ENCODE data around the gene NBAS. TPM values are rescaled to one million over a fixed set of nuclear protein-coding genes. Genes with fewer than 3 reads are reported as not detected.

The NBAS gene
- total and polyA plus RNA-seq, 2 of the 4 experiments (the other 2 are of a cell fraction), result 22.3 to 105 TPM

DNA sequence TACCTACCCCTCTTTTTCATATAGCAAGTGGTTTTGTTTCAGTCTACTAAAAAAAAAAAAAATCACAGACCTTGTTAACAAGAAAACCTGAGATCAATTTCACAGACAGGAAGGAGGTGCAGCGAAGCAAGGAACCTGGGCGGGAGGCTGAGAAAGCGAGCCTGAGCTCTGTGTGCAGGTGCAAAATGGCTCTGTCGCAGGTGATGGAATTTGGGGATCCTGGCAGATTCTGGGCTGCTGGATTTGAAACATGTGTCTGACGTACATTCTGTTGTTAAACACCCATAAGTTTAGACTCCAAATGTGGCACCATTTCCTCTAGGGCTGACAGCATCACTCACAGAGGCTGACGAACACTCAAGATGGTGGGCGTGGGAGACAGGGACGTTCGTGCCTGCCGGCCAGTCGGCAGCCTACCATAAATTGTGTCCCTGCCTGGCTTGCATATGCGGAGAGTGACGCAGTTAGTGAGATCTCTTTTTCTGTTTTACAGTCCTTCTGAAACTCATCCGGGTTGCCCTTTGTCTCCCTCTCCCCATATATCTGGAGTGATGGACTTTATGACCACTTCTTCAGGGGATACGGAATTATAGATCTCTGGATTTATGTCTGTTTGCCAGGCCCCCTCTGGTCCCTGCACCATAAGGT, 21.7 kb upstream of the NBAS start:
- intact Hi-C loops (cut with micrococcal nuclease), result no loop called here
- peaks cover 3% of the 10 kb centered on the region; the same call in 1 of the 2 replicates for H3K27me3 ChIP-seq (ENCODE audit: control insufficient read depth, insufficient read depth, low read length)
- H2AFZ ChIP-seq (replicated peaks; ENCODE audit: low read length, poor library complexity), result no peak overlapping the region
- H2AK5ac ChIP-seq (ENCODE audit: low read depth, low read length), result no peak overlapping the region
- no peak overlapping the region for H2BK120ac ChIP-seq (ENCODE audit: low read depth, low read length)
- H3K9me3 ChIP-seq (ENCODE audit: control insufficient read depth, insufficient read depth, low read length), result no peaks in the 10 kb centered on the region
- ATAC-seq (ENCODE audit: low read depth), result no peak
- H2BK5ac ChIP-seq (ENCODE audit: low read depth, low read length, poor library complexity, severe bottlenecking), result no peak overlapping the region
- H3K4ac ChIP-seq (ENCODE audit: low read depth, low read length), result no peak overlapping the region
- H3K4me1 ChIP-seq (ENCODE audit: control insufficient read depth, insufficient read depth, low read length), result no peaks in the 10 kb centered on the region
- H3K4me3 ChIP-seq (ENCODE audit: insufficient read depth, low read depth, low read length), result no peak overlapping the region
- no peak overlapping the region for H3K9ac ChIP-seq (ENCODE audit: low read depth, low read length)
- dilution Hi-C loops (cut with HindIII; ENCODE audit: low sequenced_read_pairs, unreplicated experiment), result no loop called here
- no peak overlapping the region for H3K4me2 ChIP-seq (ENCODE audit: low read depth, low read length)
- ChIA-PET POLR2A (ENCODE audit: unreplicated experiment) (no interaction called here), CTCF (no interaction called here)
- no peak overlapping the region for H3K56ac ChIP-seq (ENCODE audit: extremely low read depth, insufficient read depth, low read length)
- H2BK15ac ChIP-seq (ENCODE audit: low read depth, low read length), result no peak overlapping the region
- H4K91ac ChIP-seq (ENCODE audit: insufficient read depth, low read depth, low read length), result no peak overlapping the region
- no peak overlapping the region for H3K23ac ChIP-seq (ENCODE audit: low read depth, low read length)
- H3K18ac ChIP-seq (ENCODE audit: low read depth, low read length), result no peak overlapping the region
- H4K5ac ChIP-seq (ENCODE audit: low read depth, low read length), result no peak overlapping the region
- H4K8ac ChIP-seq (ENCODE audit: low read depth in 2 of 2, low read length in 2 of 2), result no peak overlapping the region
- no CpG with 5 or more reads among the region's 15 CpGs for WGBS, 2 experiments (ENCODE audit: extremely low coverage in 2 of 2, insufficient read length in 1 of 2)
- no peak overlapping the region for H2AK9ac ChIP-seq (replicated peaks; ENCODE audit: low read depth, low read length, poor library complexity)
- H3K14ac ChIP-seq (replicated peaks; ENCODE audit: low read depth, low read length), result no peak overlapping the region
- no peak overlapping the region for H3K27ac ChIP-seq (ENCODE audit: insufficient read depth, low read length)
- TF ChIP-seq FOS (IDR thresholded peaks at IDR 0.05; ENCODE audit: low read depth, low read length) (no peak), SMC3 (IDR thresholded peaks at IDR 0.05; ENCODE audit: low read depth, low read length) (no peak), RAD21 (IDR thresholded peaks at IDR 0.05; ENCODE audit: low read length) (no peak), MXI1 (IDR thresholded peaks at IDR 0.05; ENCODE audit: borderline replicate concordance, low read depth, low read length) (no peak), MAFK (IDR thresholded peaks at IDR 0.05; ENCODE audit: low read depth, low read length) (no peak), CHD1 (IDR thresholded peaks at IDR 0.05; ENCODE audit: low read depth, low read length) (no peak), RCOR1 (IDR thresholded peaks at IDR 0.05; ENCODE audit: insufficient replicate concordance, low read length) (no peak), RFX5 (IDR thresholded peaks at IDR 0.05; ENCODE audit: low read depth, low read length) (no peak), NFE2L2 (IDR thresholded peaks at IDR 0.05; ENCODE audit: low read depth, low read length) (no peak), USF2 (IDR thresholded peaks at IDR 0.05; ENCODE audit: low read depth, low read length) (no peak), BHLHE40 (IDR thresholded peaks at IDR 0.05; ENCODE audit: low read depth, low read length) (no peak), POLR2A (IDR thresholded peaks at IDR 0.05; ENCODE audit: low read depth, low read length) (no peak), MAZ (IDR thresholded peaks at IDR 0.05; ENCODE audit: borderline replicate concordance, low read depth, low read length) (no peak), CEBPB (IDR thresholded peaks at IDR 0.05; ENCODE audit: low read depth, low read length) (no peak)
- TF ChIP-seq, protein P1, sequence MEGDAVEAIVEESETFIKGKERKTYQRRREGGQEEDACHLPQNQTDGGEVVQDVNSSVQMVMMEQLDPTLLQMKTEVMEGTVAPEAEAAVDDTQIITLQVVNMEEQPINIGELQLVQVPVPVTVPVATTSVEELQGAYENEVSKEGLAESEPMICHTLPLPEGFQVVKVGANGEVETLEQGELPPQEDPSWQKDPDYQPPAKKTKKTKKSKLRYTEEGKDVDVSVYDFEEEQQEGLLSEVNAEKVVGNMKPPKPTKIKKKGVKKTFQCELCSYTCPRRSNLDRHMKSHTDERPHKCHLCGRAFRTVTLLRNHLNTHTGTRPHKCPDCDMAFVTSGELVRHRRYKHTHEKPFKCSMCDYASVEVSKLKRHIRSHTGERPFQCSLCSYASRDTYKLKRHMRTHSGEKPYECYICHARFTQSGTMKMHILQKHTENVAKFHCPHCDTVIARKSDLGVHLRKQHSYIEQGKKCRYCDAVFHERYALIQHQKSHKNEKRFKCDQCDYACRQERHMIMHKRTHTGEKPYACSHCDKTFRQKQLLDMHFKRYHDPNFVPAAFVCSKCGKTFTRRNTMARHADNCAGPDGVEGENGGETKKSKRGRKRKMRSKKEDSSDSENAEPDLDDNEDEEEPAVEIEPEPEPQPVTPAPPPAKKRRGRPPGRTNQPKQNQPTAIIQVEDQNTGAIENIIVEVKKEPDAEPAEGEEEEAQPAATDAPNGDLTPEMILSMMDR (conservative IDR thresholded peaks at IDR 0.05; ENCODE audit: low read depth, low read length), result no peak
- TF ChIP-seq, protein P2, sequence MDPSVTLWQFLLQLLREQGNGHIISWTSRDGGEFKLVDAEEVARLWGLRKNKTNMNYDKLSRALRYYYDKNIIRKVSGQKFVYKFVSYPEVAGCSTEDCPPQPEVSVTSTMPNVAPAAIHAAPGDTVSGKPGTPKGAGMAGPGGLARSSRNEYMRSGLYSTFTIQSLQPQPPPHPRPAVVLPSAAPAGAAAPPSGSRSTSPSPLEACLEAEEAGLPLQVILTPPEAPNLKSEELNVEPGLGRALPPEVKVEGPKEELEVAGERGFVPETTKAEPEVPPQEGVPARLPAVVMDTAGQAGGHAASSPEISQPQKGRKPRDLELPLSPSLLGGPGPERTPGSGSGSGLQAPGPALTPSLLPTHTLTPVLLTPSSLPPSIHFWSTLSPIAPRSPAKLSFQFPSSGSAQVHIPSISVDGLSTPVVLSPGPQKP (IDR thresholded peaks at IDR 0.05; ENCODE audit: borderline replicate concordance, low read depth, low read length), result no peak
- DNase-seq, result no peak
- no peaks in the 10 kb centered on the region for H3K36me3 ChIP-seq (ENCODE audit: control insufficient read depth, insufficient read depth, low read length)
- no peak overlapping the region for H2BK20ac ChIP-seq (ENCODE audit: low read depth, low read length)
- in situ Hi-C loops (cut with MboI; ENCODE audit: low sequenced_read_pairs), result loop anchor here (10.0 to 25.0 kb wide), 3 partner anchors 546 to 1158 kb away; no protein-coding TSS in a partner anchor
- no peaks in the 10 kb centered on the region for H3K9me1 ChIP-seq (ENCODE audit: insufficient read depth, low read length)
- H4K20me1 ChIP-seq (ENCODE audit: insufficient read depth, low read length), result no peaks in the 10 kb centered on the region
- BruUV-seq (replicated peaks), result no TSS peak
- H3K79me1 ChIP-seq (ENCODE audit: low read depth in 1 of 2, low read length in 2 of 2), result no peaks in the 10 kb centered on the region

All from IMR-90 (cell line).